Hepatocyte (in vitro differentiated cells): ENCODE data around the gene C19orf12.

Experiments
- CTCF ChIP-seq: fragments of 200-600 bp; sonication (generic); IDR thresholded peaks from 2 replicates; pipeline ENCODE4 v1.5.1; 2016; ENCODE audit warnings: antibody characterized with exemption, mild to moderate bottlenecking; ENCODE audit not compliant: poor library complexity
- EZH2 ChIP-seq: fragments of 200-600 bp; sonication (generic); IDR thresholded peaks from 2 replicates; pipeline ENCODE4 v1.6.1; 2016; ENCODE audit warnings: antibody characterized with exemption, mild to moderate bottlenecking, borderline replicate concordance
- EZH2phosphoT487 ChIP-seq: fragments of 200-600 bp; sonication (generic); IDR thresholded peaks from one replicate; pipeline ENCODE4 v1.6.1; 2018; ENCODE audit warnings: antibody characterized with exemption, mild to moderate bottlenecking, low read depth, moderate library complexity; ENCODE audit not compliant: unreplicated experiment, severe bottlenecking

- TF ChIP-seq CTCF (peak; percentile 80), EZH2 (no peak), EZH2phosphoT487 (no peak)
Observed at GRCh38 chr19:29694669-29695627, 20.1 kb downstream of the C19orf12 start.
